ENCODE measurements around the gene BACH2. TPM values are rescaled to one million over a fixed set of nuclear protein-coding genes. Genes with fewer than 3 reads are reported as not detected.
A peak's percentile ranks its signal among the peaks of the same experiment; 100 is the strongest.

The BACH2 gene
- total and polyA plus RNA-seq, 8 donors: 0.19 to 10.8 (median 1.4) TPM; not detected in 1

DNA sequence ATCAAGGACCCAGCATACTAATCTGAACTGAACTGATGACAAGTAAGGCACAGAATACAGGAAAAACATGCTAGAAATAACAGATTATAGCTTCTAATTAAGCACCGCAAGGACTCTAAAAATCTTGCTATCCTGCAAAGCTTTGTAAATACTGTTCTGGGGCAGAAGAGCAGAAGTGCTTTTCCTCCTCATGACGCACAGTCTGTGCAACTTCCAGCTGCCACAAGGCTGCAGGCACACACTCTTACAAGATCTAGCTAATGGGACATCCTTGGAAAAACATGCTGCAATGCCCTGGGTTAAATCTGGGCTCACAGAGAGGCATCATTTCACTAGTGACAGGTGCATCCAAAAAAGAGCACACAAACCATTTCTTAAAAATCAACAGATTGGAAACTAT lies 213.8 kb downstream of the BACH2 start:
- no peak overlapping the region for H3K27ac ChIP-seq
- no peaks in the 10 kb centered on the region for H3K36me3 ChIP-seq
- H3K4me1 ChIP-seq: peaks cover 0 to under 1% (median 0%) of the 10 kb centered on the region in 4 donors
- intact Hi-C loops (cut with DNase I; ENCODE audit: low total_unique reads): no loop called here
- H3K4me3 ChIP-seq: no peak overlapping the region
- H3K9me3 ChIP-seq: no peaks in the 10 kb centered on the region
- TF ChIP-seq CTCF (IDR thresholded peaks at IDR 0.05): no peak
- no peak for TF ChIP-seq POLR2AphosphoS5 (IDR thresholded peaks at IDR 0.05)
- no peak for TF ChIP-seq EP300 (IDR thresholded peaks at IDR 0.05)
- no peak for TF ChIP-seq POLR2A (IDR thresholded peaks at IDR 0.05)
- no peaks in the 10 kb centered on the region for H3K27me3 ChIP-seq
- DNase-seq: peak in 1 of 2 donors; percentile 21
- WGBS, 5 donors: 63 to 77% (median 68%) methylated on average over 2 of the region's 2 CpGs

- WGBS, 5 donors: 73 to 88% (median 83%) methylated on average over 9 of the region's 9 CpGs
- Histone ChIP-seq H3K4me1 (no peaks in the 10 kb centered on the region), H3K4me3 (no peak overlapping the region), H3K27ac (no peak overlapping the region), H3K9me3 (no peaks in the 10 kb centered on the region), H3K27me3 (no peaks in the 10 kb centered on the region), H3K36me3 (no peaks in the 10 kb centered on the region)
- DNase-seq: peak in 1 of 2 donors; percentile 54
- TF ChIP-seq EP300 (IDR thresholded peaks at IDR 0.05) (no peak), CTCF (IDR thresholded peaks at IDR 0.05) (no peak), POLR2A (IDR thresholded peaks at IDR 0.05) (no peak), POLR2AphosphoS5 (IDR thresholded peaks at IDR 0.05) (no peak)
- intact Hi-C loops (cut with DNase I; ENCODE audit: low total_unique reads): no loop called here
Observed at GRCh38 chr6:90080876-90081481, 215.7 kb downstream of the BACH2 start.

- no peak for TF ChIP-seq POLR2A (IDR thresholded peaks at IDR 0.05)
- TF ChIP-seq CTCF (IDR thresholded peaks at IDR 0.05): no peak
- Histone ChIP-seq H3K9me3 (no peaks in the 10 kb centered on the region), H3K4me1 (no peaks in the 10 kb centered on the region), H3K27me3 (no peaks in the 10 kb centered on the region), H3K36me3 (no peaks in the 10 kb centered on the region), H3K4me3 (no peak overlapping the region), H3K27ac (no peak overlapping the region)
- intact Hi-C loops (cut with DNase I; ENCODE audit: low total_unique reads): no loop called here
- DNase-seq: no peak
- 76 to 86% (median 79%) methylated on average over 11 of the region's 11 CpGs for WGBS, 5 donors
Observed at GRCh38 chr6:90079560-90080490, 216.8 kb downstream of the BACH2 start.

GRCh38 chr6:90078513-90079289 lies 217.9 kb downstream of the BACH2 start:
- no peaks in the 10 kb centered on the region for H3K4me1 ChIP-seq
- WGBS, 5 donors: 75 to 83% (median 79%) methylated on average over 10 of the region's 10 CpGs
- no peaks in the 10 kb centered on the region for H3K36me3 ChIP-seq
- TF ChIP-seq POLR2A (IDR thresholded peaks at IDR 0.05) (no peak), POLR2AphosphoS5 (IDR thresholded peaks at IDR 0.05) (no peak), CTCF (IDR thresholded peaks at IDR 0.05) (no peak)
- H3K27ac ChIP-seq: no peak overlapping the region
- H3K27me3 ChIP-seq: no peaks in the 10 kb centered on the region
- H3K9me3 ChIP-seq: no peaks in the 10 kb centered on the region
- intact Hi-C loops (cut with DNase I; ENCODE audit: low total_unique reads): no loop called here
- no peak overlapping the region for H3K4me3 ChIP-seq
- DNase-seq: no peak

Measured in stomach (tissue), 9 donors.